Measurements from ENCODE around the gene PLCB1.

Gene PLCB1

DNA sequence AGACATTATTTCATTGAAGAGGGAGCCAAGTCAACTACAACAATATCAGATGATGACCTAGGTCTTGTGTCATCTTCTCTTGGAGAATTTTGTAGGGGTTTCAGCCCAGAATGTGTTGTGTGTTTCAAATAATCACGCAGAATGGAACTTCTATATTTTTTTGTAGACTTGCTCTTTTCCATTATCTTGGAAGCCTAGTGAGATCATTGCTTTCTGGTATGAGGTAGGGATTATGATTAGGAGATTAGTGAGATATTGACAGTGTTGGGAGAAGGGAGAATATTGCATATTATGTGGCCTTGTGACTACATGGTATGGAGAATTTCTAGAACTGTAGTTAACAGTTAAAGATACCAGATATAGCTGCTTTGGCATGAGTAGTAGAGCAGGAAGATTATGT is 513.3 kb downstream of the PLCB1 start:
- H3K27me3 ChIP-seq (ENCODE audit: insufficient read depth, low read length): no peaks in the 10 kb centered on the region
- no peak overlapping the region for H3K4me2 ChIP-seq (ENCODE audit: low read length)
- H3K79me2 ChIP-seq (ENCODE audit: insufficient read depth, low read length): no peaks in the 10 kb centered on the region
- H3K4me1 ChIP-seq (ENCODE audit: insufficient read depth, low read length, severe bottlenecking): peaks cover 4% of the 10 kb centered on the region
- H3K9me2 ChIP-seq (ENCODE audit: low read depth, low read length): no peaks in the 10 kb centered on the region
- H3K9ac ChIP-seq (ENCODE audit: low read length): no peak overlapping the region
- no peaks in the 10 kb centered on the region for H3F3A ChIP-seq (ENCODE audit: insufficient read depth, low read length)
- H3K36me3 ChIP-seq (ENCODE audit: insufficient read depth, low read length): no peaks in the 10 kb centered on the region
- no peak overlapping the region for H3K27ac ChIP-seq (ENCODE audit: low read depth, low read length, poor library complexity, severe bottlenecking)
- no peak overlapping the region for H3K4me3 ChIP-seq (ENCODE audit: low read depth, low read length, poor library complexity, severe bottlenecking)
- no peak overlapping the region for H2AFZ ChIP-seq (ENCODE audit: low read length)
- no peaks in the 10 kb centered on the region for H4K20me1 ChIP-seq (ENCODE audit: insufficient read depth, low read length)
- H3K9me3 ChIP-seq (ENCODE audit: low read length): no peaks in the 10 kb centered on the region; the same call in 1 of the 2 replicates
- no peak for TF ChIP-seq EZH2 (IDR thresholded peaks at IDR 0.05; ENCODE audit: borderline replicate concordance, low read length)
- TF ChIP-seq, protein P1, sequence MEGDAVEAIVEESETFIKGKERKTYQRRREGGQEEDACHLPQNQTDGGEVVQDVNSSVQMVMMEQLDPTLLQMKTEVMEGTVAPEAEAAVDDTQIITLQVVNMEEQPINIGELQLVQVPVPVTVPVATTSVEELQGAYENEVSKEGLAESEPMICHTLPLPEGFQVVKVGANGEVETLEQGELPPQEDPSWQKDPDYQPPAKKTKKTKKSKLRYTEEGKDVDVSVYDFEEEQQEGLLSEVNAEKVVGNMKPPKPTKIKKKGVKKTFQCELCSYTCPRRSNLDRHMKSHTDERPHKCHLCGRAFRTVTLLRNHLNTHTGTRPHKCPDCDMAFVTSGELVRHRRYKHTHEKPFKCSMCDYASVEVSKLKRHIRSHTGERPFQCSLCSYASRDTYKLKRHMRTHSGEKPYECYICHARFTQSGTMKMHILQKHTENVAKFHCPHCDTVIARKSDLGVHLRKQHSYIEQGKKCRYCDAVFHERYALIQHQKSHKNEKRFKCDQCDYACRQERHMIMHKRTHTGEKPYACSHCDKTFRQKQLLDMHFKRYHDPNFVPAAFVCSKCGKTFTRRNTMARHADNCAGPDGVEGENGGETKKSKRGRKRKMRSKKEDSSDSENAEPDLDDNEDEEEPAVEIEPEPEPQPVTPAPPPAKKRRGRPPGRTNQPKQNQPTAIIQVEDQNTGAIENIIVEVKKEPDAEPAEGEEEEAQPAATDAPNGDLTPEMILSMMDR (IDR thresholded peaks at IDR 0.05; ENCODE audit: low read length): no peak

DNA sequence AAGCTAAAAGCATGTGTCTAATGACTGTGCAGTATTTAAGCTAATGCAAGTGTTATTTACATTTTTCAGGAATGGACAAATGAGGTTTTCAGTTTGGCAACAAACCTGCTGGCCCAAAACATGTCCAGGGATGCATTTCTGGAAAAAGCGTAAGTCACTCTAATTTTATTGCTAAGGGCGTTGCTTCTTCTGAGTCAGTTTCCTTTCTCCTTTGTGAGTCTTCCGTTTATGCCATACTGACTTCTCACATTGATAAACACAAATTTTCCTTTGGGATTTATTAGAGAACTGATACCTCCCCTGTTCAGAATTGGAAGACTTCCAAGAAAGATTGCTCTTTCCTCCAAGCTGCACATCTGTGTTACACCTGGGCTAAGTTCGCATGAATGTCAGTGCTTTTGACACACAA is 514.0 kb downstream of the PLCB1 start:
- no peak overlapping the region for H3K4me3 ChIP-seq (ENCODE audit: low read depth, low read length, poor library complexity, severe bottlenecking)
- H2AFZ ChIP-seq (ENCODE audit: low read length): no peak overlapping the region
- no peaks in the 10 kb centered on the region for H3K36me3 ChIP-seq (ENCODE audit: insufficient read depth, low read length)
- H3K9me2 ChIP-seq (ENCODE audit: low read depth, low read length): no peaks in the 10 kb centered on the region
- H4K20me1 ChIP-seq (ENCODE audit: insufficient read depth, low read length): no peaks in the 10 kb centered on the region
- no peaks in the 10 kb centered on the region; the same call in 1 of the 2 replicates for H3K9me3 ChIP-seq (ENCODE audit: low read length)
- no peak overlapping the region for H3K9ac ChIP-seq (ENCODE audit: low read length)
- H3K4me1 ChIP-seq (ENCODE audit: insufficient read depth, low read length, severe bottlenecking): peaks cover 4% of the 10 kb centered on the region
- H3K27me3 ChIP-seq (ENCODE audit: insufficient read depth, low read length): no peaks in the 10 kb centered on the region
- no peak overlapping the region for H3K4me2 ChIP-seq (ENCODE audit: low read length)
- H3F3A ChIP-seq (ENCODE audit: insufficient read depth, low read length): no peaks in the 10 kb centered on the region
- H3K27ac ChIP-seq (ENCODE audit: low read depth, low read length, poor library complexity, severe bottlenecking): no peak overlapping the region
- no peaks in the 10 kb centered on the region for H3K79me2 ChIP-seq (ENCODE audit: insufficient read depth, low read length)
- TF ChIP-seq EZH2 (IDR thresholded peaks at IDR 0.05; ENCODE audit: borderline replicate concordance, low read length): no peak
- TF ChIP-seq, protein P1 (IDR thresholded peaks at IDR 0.05; ENCODE audit: low read length): no peak

DNA sequence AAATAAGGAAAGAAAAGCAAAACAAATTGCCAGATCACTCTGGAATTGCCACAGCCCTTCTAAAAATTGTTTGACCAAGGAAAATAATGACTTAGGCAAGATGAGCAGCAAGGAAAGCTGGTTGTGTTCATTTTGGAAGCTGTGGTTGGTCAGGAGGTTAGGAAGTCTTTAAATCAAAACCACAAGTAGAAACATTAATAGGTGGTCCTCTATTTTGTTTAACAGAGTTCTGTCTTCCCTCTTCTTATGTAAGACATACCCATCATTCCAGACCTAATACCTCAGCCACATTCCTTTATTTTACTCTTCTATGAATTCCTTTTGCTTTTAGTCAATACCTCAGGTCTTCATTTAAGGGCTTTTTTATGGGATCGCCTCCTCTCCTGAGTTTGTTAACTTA is 514.6 kb downstream of the PLCB1 start:
- no peaks in the 10 kb centered on the region for H3K36me3 ChIP-seq (ENCODE audit: insufficient read depth, low read length)
- H3K4me3 ChIP-seq (ENCODE audit: low read depth, low read length, poor library complexity, severe bottlenecking): no peak overlapping the region
- no peaks in the 10 kb centered on the region; the same call in 1 of the 2 replicates for H3K9me3 ChIP-seq (ENCODE audit: low read length)
- H3K27ac ChIP-seq (ENCODE audit: low read depth, low read length, poor library complexity, severe bottlenecking): no peak overlapping the region
- no peaks in the 10 kb centered on the region for H3F3A ChIP-seq (ENCODE audit: insufficient read depth, low read length)
- no peak overlapping the region for H3K9ac ChIP-seq (ENCODE audit: low read length)
- H2AFZ ChIP-seq (ENCODE audit: low read length): no peak overlapping the region
- no peaks in the 10 kb centered on the region for H3K79me2 ChIP-seq (ENCODE audit: insufficient read depth, low read length)
- H4K20me1 ChIP-seq (ENCODE audit: insufficient read depth, low read length): no peaks in the 10 kb centered on the region
- no peak overlapping the region for H3K4me2 ChIP-seq (ENCODE audit: low read length)
- peaks cover 4% of the 10 kb centered on the region for H3K4me1 ChIP-seq (ENCODE audit: insufficient read depth, low read length, severe bottlenecking)
- H3K9me2 ChIP-seq (ENCODE audit: low read depth, low read length): no peaks in the 10 kb centered on the region
- TF ChIP-seq, protein P1 (IDR thresholded peaks at IDR 0.05; ENCODE audit: low read length): no peak
- TF ChIP-seq EZH2 (IDR thresholded peaks at IDR 0.05; ENCODE audit: borderline replicate concordance, low read length): no peak
- H3K27me3 ChIP-seq (ENCODE audit: insufficient read depth, low read length): no peaks in the 10 kb centered on the region
